MM.1S (cell line): Measurements from ENCODE around the gene SEZ6L.

ENCODE experiments used
- DNase-seq: peaks from one replicate; pipeline ENCODE4 v3.0.0-alpha.2; 2015
- H2AFZ ChIP-seq: fragments of 300-600 bp; sonication (generic); 2 replicates; pipeline ENCODE4 v1.6.0; 2016; ENCODE audit warnings: antibody characterized with exemption, low read length
- H3F3A ChIP-seq: fragments of 300-600 bp; sonication (generic); 2 replicates; pipeline ENCODE4 v1.6.1; 2016; ENCODE audit warnings: mild to moderate bottlenecking, antibody characterized with exemption, low read length, moderate library complexity, mixed read lengths; ENCODE audit not compliant: insufficient read depth
- H3K27ac ChIP-seq: fragments of 300-600 bp; sonication (generic); 2 replicates; pipeline ENCODE4 v1.5.1; 2016; ENCODE audit warnings: mild to moderate bottlenecking, low read length
- H3K27me3 ChIP-seq: fragments of 300-600 bp; sonication (generic); replicated peaks from 2 replicates; pipeline ENCODE4 v1.6.0; 2016; ENCODE audit warnings: low read length; ENCODE audit not compliant: insufficient read depth
- H3K36me3 ChIP-seq: fragments of 300-600 bp; sonication (generic); replicated peaks from 2 replicates; pipeline ENCODE4 v1.6.1; 2016; ENCODE audit warnings: mild to moderate bottlenecking, low read length, mixed read lengths; ENCODE audit not compliant: insufficient read depth
- H3K4me1 ChIP-seq: fragments of 300-600 bp; sonication (generic); 2 replicates; pipeline ENCODE4 v1.6.1; 2016; ENCODE audit warnings: low read length, mixed read lengths
- H3K4me2 ChIP-seq: fragments of 300-600 bp; sonication (generic); 2 replicates; pipeline ENCODE4 v1.6.0; 2016; ENCODE audit warnings: low read depth, low read length
- H3K4me3 ChIP-seq: fragments of 300-600 bp; sonication (generic); 2 replicates; pipeline ENCODE4 v1.5.1; 2016; ENCODE audit warnings: low read length, mixed read lengths
- H3K79me2 ChIP-seq: fragments of 300-600 bp; sonication (generic); 2 replicates; pipeline ENCODE4 v1.6.1; 2016; ENCODE audit warnings: mixed run types, low read length, mixed read lengths
- H3K9ac ChIP-seq: fragments of 300-600 bp; sonication (generic); 2 replicates; pipeline ENCODE4 v1.6.1; 2016; ENCODE audit warnings: low read length, mixed read lengths
- H3K9me2 ChIP-seq: fragments of 300-600 bp; sonication (generic); replicated peaks from 2 replicates; pipeline ENCODE4 v1.6.1; 2016; ENCODE audit warnings: mild to moderate bottlenecking, low read length, mixed read lengths; ENCODE audit not compliant: insufficient read depth
- H3K9me3 ChIP-seq: fragments of 300-600 bp; sonication (generic); replicated peaks from 2 replicates; pipeline ENCODE4 v1.6.1; 2016; ENCODE audit warnings: mild to moderate bottlenecking, low read length, mixed read lengths; ENCODE audit not compliant: insufficient read depth
- H4K20me1 ChIP-seq: fragments of 300-600 bp; sonication (generic); 2 replicates; pipeline ENCODE4 v1.6.1; 2016; ENCODE audit warnings: mild to moderate bottlenecking, low read length, moderate library complexity, mixed read lengths; ENCODE audit not compliant: insufficient read depth
- EZH2 ChIP-seq: fragments of 300-600 bp; sonication (generic); optimal IDR thresholded peaks from 2 replicates; pipeline ENCODE3; 2017; ENCODE audit warnings: low read depth, mild to moderate bottlenecking, antibody characterized with exemption, low read length, mixed read lengths
- EZH2phosphoT487 ChIP-seq: fragments of 300-600 bp; sonication (generic); IDR thresholded peaks from 2 replicates; pipeline ENCODE4 v1.6.1; 2018; ENCODE audit warnings: antibody characterized with exemption, low read length
- TF ChIP-seq, protein P1 (sequence below): fragments of 300-600 bp; sonication (generic); IDR thresholded peaks from 2 replicates; pipeline ENCODE4 v1.5.1; 2016; ENCODE audit warnings: antibody characterized with exemption, low read length, mixed read lengths

The SEZ6L gene

DNA sequence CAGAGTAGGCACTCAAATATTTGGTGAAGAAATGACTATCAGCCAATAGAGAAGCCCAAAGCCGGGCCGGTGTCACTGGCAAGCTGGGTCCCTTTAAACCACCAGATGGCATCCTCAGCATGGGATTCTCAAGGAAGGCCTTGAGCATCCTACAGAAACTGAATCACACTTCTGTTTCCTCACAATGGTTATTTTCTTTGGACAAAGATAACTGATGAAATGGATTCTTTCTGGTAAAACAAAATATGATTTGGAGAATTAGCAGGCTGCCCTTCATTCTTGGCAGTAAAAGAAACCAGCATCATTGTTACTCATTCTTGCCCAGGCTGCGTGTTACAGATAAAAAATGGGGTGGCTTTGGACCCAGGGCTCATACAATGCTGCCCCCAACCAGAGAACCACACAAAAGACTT lies 229.5 kb downstream of the SEZ6L start:
- H3K4me2 ChIP-seq: no peak overlapping the region
- H3F3A ChIP-seq: no peaks in the 10 kb centered on the region
- H3K27ac ChIP-seq: no peak overlapping the region
- H3K4me1 ChIP-seq: no peaks in the 10 kb centered on the region
- no peaks in the 10 kb centered on the region for H3K79me2 ChIP-seq
- no peaks in the 10 kb centered on the region for H3K9me2 ChIP-seq
- H3K4me3 ChIP-seq: no peak overlapping the region
- TF ChIP-seq EZH2phosphoT487: no peak
- TF ChIP-seq, protein P1, sequence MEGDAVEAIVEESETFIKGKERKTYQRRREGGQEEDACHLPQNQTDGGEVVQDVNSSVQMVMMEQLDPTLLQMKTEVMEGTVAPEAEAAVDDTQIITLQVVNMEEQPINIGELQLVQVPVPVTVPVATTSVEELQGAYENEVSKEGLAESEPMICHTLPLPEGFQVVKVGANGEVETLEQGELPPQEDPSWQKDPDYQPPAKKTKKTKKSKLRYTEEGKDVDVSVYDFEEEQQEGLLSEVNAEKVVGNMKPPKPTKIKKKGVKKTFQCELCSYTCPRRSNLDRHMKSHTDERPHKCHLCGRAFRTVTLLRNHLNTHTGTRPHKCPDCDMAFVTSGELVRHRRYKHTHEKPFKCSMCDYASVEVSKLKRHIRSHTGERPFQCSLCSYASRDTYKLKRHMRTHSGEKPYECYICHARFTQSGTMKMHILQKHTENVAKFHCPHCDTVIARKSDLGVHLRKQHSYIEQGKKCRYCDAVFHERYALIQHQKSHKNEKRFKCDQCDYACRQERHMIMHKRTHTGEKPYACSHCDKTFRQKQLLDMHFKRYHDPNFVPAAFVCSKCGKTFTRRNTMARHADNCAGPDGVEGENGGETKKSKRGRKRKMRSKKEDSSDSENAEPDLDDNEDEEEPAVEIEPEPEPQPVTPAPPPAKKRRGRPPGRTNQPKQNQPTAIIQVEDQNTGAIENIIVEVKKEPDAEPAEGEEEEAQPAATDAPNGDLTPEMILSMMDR: peak; percentile 69
- H3K27me3 ChIP-seq: no peaks in the 10 kb centered on the region
- no peaks in the 10 kb centered on the region for H3K36me3 ChIP-seq
- H3K9me3 ChIP-seq: no peaks in the 10 kb centered on the region
- no peak overlapping the region for H2AFZ ChIP-seq
- no peak overlapping the region for H3K9ac ChIP-seq
- DNase-seq: peak; percentile 45
- no peaks in the 10 kb centered on the region for H4K20me1 ChIP-seq

DNA sequence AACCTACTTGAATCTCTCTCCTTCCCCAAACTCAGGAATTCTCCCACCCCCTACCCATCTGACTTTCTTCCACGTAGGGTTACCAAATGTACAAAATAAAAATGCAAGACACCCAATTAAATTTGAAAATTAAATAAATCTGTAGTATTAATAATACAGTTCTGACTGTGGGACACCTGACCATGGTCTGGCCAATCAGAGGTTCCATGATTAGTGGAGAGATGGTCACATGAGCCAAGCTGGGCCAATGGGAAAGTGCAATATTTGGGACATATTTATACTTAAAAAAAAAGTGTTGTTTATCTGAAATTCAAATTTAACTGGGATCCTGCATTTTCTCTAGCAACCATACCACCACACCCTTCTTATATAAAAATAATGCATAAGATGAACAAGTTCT lies 230.0 kb downstream of the SEZ6L start:
- H3K27me3 ChIP-seq: no peaks in the 10 kb centered on the region
- H3K9ac ChIP-seq: no peak overlapping the region
- no peak overlapping the region for H3K4me2 ChIP-seq
- H3K27ac ChIP-seq: no peak overlapping the region
- no peak overlapping the region for H2AFZ ChIP-seq
- H4K20me1 ChIP-seq: no peaks in the 10 kb centered on the region
- 0 out of 2 replicates have a peak, but pooled peaks cover 4% of the 10 kb centered on the region for H3K4me1 ChIP-seq
- no peaks in the 10 kb centered on the region for H3K36me3 ChIP-seq
- H3K9me2 ChIP-seq: no peaks in the 10 kb centered on the region
- no peaks in the 10 kb centered on the region for H3K9me3 ChIP-seq
- no peaks in the 10 kb centered on the region for H3K79me2 ChIP-seq
- DNase-seq: no peak
- TF ChIP-seq EZH2 (no peak), EZH2phosphoT487 (no peak)
- TF ChIP-seq, protein P1: no peak
- no peak overlapping the region for H3K4me3 ChIP-seq
- H3F3A ChIP-seq: no peaks in the 10 kb centered on the region

DNA sequence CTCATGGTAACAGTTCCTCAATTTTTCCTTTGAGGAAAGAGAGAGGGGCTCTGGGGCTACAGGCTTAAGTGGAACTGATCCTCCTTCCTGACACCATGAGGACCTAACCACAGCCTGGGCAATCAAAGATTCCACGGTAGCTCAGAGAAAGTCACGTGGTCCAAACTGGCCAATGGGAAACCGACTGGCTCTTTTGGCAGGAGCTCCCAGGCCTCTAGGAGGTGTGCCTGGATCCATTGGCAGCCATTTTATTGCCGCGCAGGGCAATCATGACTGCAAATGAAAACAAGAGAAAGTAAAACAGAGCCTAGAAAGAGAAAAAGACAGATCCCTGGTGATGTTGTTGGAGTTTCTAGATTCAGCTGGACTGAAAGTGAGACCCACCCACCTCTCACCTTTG lies 232.5 kb downstream of the SEZ6L start:
- no peak for DNase-seq
- Histone ChIP-seq H4K20me1 (no peaks in the 10 kb centered on the region), H3K27me3 (no peaks in the 10 kb centered on the region), H3K4me3 (no peak overlapping the region), H3K27ac (no peak overlapping the region), H3K79me2 (no peaks in the 10 kb centered on the region), H3K36me3 (no peaks in the 10 kb centered on the region), H3K4me2 (no peak overlapping the region), H3K4me1 (0 out of 2 replicates have a peak, but pooled peaks cover 9% of the 10 kb centered on the region), H3K9me2 (no peaks in the 10 kb centered on the region), H3K9ac (no peak overlapping the region), H3F3A (no peaks in the 10 kb centered on the region), H2AFZ (no peak overlapping the region), H3K9me3 (no peaks in the 10 kb centered on the region)
- TF ChIP-seq, protein P1: no peak
- no peak for TF ChIP-seq EZH2
- TF ChIP-seq EZH2phosphoT487: no peak
